H1 (cell line): ENCODE results near the gene NIPSNAP2. TPM values are rescaled to one million over a fixed set of nuclear protein-coding genes. Genes with fewer than 3 reads are reported as not detected.

Source experiments
- CTCF ChIA-PET: fragments of 300-600 bp; sonication (Branson Sonifier 250); formaldehyde crosslinking; loops from one replicate; lab custom pipeline; 2021; ENCODE audit not compliant: partially characterized antibody; lab: Charles Lee
- POLR2A ChIA-PET: fragments of 300-600 bp; sonication (Branson Sonifier 250); formaldehyde crosslinking; loops from one replicate; lab custom pipeline; 2021; ENCODE audit warnings: inconsistent platforms; ENCODE audit not compliant: partially characterized antibody; lab: Charles Lee
- DNase-seq, 2 experiments: peaks; one replicate each; pipeline versions ENCODE4 v3.0.0 to v3.0.0-alpha.2; 2010 to 2022; ENCODE audit warnings: low spot score in 2 of 2, low read depth in 1 of 2, mixed read lengths in 1 of 2
- FAIRE-seq: peaks from 2 replicates; lab custom pipeline; 2011; peaks lifted over from hg19 to GRCh38; lab: Jason Lieb, UNC
- H2AFZ ChIP-seq: 2 replicates; pipeline ENCODE4 v1.8.1; 2012; ENCODE audit warnings: low read length, inconsistent platforms
- H2AK5ac ChIP-seq: 2 replicates; pipeline ENCODE4 v1.6.1; 2013; ENCODE audit warnings: low read depth, low read length
- H2BK120ac ChIP-seq: replicated peaks from 2 replicates; pipeline ENCODE3; 2013; ENCODE audit warnings: low read depth, low read length, inconsistent platforms
- H2BK12ac ChIP-seq: 2 replicates; pipeline ENCODE4 v1.6.1; 2013; ENCODE audit warnings: low read depth, low read length
- H2BK15ac ChIP-seq: 2 replicates; pipeline ENCODE4 v1.6.1; 2013; ENCODE audit warnings: low read length
- H2BK20ac ChIP-seq: 2 replicates; pipeline ENCODE4 v1.6.1; 2013; ENCODE audit warnings: low read length
- H2BK5ac ChIP-seq: 2 replicates; pipeline ENCODE4 v1.6.1; 2013; ENCODE audit warnings: low read depth, low read length
- H3K14ac ChIP-seq: 2 replicates; pipeline ENCODE4 v1.6.1; 2013; ENCODE audit warnings: inconsistent platforms; ENCODE audit not compliant: insufficient read length
- H3K18ac ChIP-seq: 2 replicates; pipeline ENCODE4 v1.6.1; 2013; ENCODE audit warnings: low read length; ENCODE audit errors: extremely low read depth
- H3K23ac ChIP-seq: 2 replicates; pipeline ENCODE4 v1.6.1; 2013; ENCODE audit warnings: inconsistent platforms; ENCODE audit not compliant: insufficient read length
- H3K23me2 ChIP-seq: 2 replicates; pipeline ENCODE4 v1.6.1; 2013; ENCODE audit warnings: low read depth, low read length
- H3K27ac ChIP-seq: 2 replicates; pipeline ENCODE4 v1.6.1; 2011; ENCODE audit warnings: low read depth, low read length, inconsistent platforms
- H3K27me3 ChIP-seq, 4 experiments: replicated peaks in 1 of 4; 1 replicate in 1 of 4; 2 replicates in 3 of 4; pipeline versions ENCODE4 v1.6.1 to v1.8.1; 2011 to 2013; ENCODE audit warnings: low read length in 3 of 4, mild to moderate bottlenecking in 3 of 4, inconsistent platforms in 2 of 4, mixed read lengths in 2 of 4, moderate library complexity in 1 of 4; ENCODE audit not compliant: control insufficient read depth in 3 of 4, insufficient read depth in 3 of 4; ENCODE audit errors: extremely low read depth in 1 of 4
- H3K36me3 ChIP-seq, 4 experiments: 2 replicates each; pipeline versions ENCODE4 v1.6.1 to v1.8.1; 2011 to 2013; ENCODE audit warnings: mild to moderate bottlenecking in 4 of 4, low read length in 3 of 4, moderate library complexity in 2 of 4, control low read depth in 1 of 4, inconsistent platforms in 1 of 4; ENCODE audit not compliant: insufficient read depth in 4 of 4, control insufficient read depth in 2 of 4
- H3K4ac ChIP-seq: replicated peaks from 2 replicates; pipeline ENCODE3; 2013; ENCODE audit warnings: low read length, low read depth, mixed read lengths, inconsistent platforms; ENCODE audit not compliant: insufficient read length
- H3K4me1 ChIP-seq, 4 experiments: replicated peaks in 1 of 4; 1 replicate in 1 of 4; 2 replicates in 3 of 4; pipeline versions ENCODE4 v1.6.1 to v1.8.1; 2011 to 2013; ENCODE audit warnings: low read length in 3 of 4, inconsistent platforms in 2 of 4, mixed read lengths in 1 of 4; ENCODE audit not compliant: insufficient read depth in 4 of 4, control insufficient read depth in 3 of 4
- H3K4me2 ChIP-seq, 2 experiments: 2 replicates each; pipeline versions ENCODE4 v1.6.1 to v1.8.1; 2011 to 2013; ENCODE audit warnings: low read depth in 2 of 2, low read length in 2 of 2, control low read depth in 1 of 2, inconsistent platforms in 1 of 2, mild to moderate bottlenecking in 1 of 2; ENCODE audit not compliant: insufficient read depth in 1 of 2
- H3K4me3 ChIP-seq, 4 experiments: fragments of 200-600, 300-600 bp in 1 of 4; sonication (generic), shearing (Covaris generic), sonication (Bioruptor Twin) in 1 of 4; 2 replicates each; pipeline versions ENCODE4 v1.5.1 to v1.8.1; 2011 to 2016; ENCODE audit warnings: low read length in 4 of 4, low read depth in 3 of 4, control low read depth in 2 of 4, inconsistent platforms in 2 of 4, mild to moderate bottlenecking in 2 of 4, mixed read lengths in 1 of 4, moderate library complexity in 1 of 4; ENCODE audit not compliant: insufficient read depth in 2 of 4; ENCODE audit errors: extremely low read depth in 1 of 4
- H3K56ac ChIP-seq: replicated peaks from 2 replicates; pipeline ENCODE3; 2013; ENCODE audit warnings: low read depth, mild to moderate bottlenecking, mixed read lengths, low read length, inconsistent platforms; ENCODE audit not compliant: insufficient read length
- H3K79me1 ChIP-seq: 2 replicates; pipeline ENCODE4 v1.6.1; 2013; ENCODE audit warnings: low read depth, low read length, control low read depth
- H3K79me2 ChIP-seq, 2 experiments: 2 replicates each; pipeline versions ENCODE4 v1.6.1 to v1.8.1; 2012 to 2013; ENCODE audit warnings: low read length in 2 of 2, mild to moderate bottlenecking in 2 of 2, inconsistent platforms in 1 of 2; ENCODE audit not compliant: insufficient read depth in 2 of 2, control insufficient read depth in 1 of 2
- H3K9ac ChIP-seq, 4 experiments: replicated peaks in 1 of 4; 1 replicate in 1 of 4; 2 replicates in 3 of 4; pipeline versions ENCODE4 v1.6.1 to v1.8.1; 2011 to 2013; ENCODE audit warnings: low read depth in 3 of 4, low read length in 3 of 4, control low read depth in 2 of 4, mild to moderate bottlenecking in 2 of 4, moderate library complexity in 2 of 4, inconsistent platforms in 1 of 4; ENCODE audit errors: extremely low read depth in 1 of 4
- H3K9me3 ChIP-seq, 2 experiments: 2 replicates each; pipeline versions ENCODE4 v1.6.1 to v1.8.1; 2012 to 2013; ENCODE audit warnings: mild to moderate bottlenecking in 2 of 2, moderate library complexity in 2 of 2, control low read depth in 1 of 2, inconsistent platforms in 1 of 2, low read depth in 1 of 2, low read length in 1 of 2, mixed read lengths in 1 of 2; ENCODE audit not compliant: insufficient read depth in 2 of 2
- H4K20me1 ChIP-seq, 2 experiments: replicated peaks in 1 of 2; 2 replicates each; pipeline versions ENCODE3 to v1.8.1; 2011 to 2013; ENCODE audit warnings: inconsistent platforms in 2 of 2, low read length in 2 of 2, mild to moderate bottlenecking in 1 of 2; ENCODE audit not compliant: insufficient read depth in 2 of 2, control insufficient read depth in 1 of 2
- H4K5ac ChIP-seq: 2 replicates; pipeline ENCODE4 v1.6.1; 2013; ENCODE audit warnings: low read length, low read depth, mixed read lengths, inconsistent platforms; ENCODE audit not compliant: insufficient read length
- H4K8ac ChIP-seq: 2 replicates; pipeline ENCODE4 v1.8.0; 2013; ENCODE audit warnings: mild to moderate bottlenecking, moderate library complexity, low read length, inconsistent platforms; ENCODE audit not compliant: insufficient read depth; ENCODE audit errors: extremely low read depth
- H4K91ac ChIP-seq: replicated peaks from 2 replicates; pipeline ENCODE3; 2013; ENCODE audit warnings: low read length, mixed read lengths, inconsistent platforms; ENCODE audit not compliant: insufficient read length
- ASH2L ChIP-seq: fragments of 200-600, 300-600 bp; sonication (generic); IDR thresholded peaks from one replicate; pipeline ENCODE4 v1.7.1; 2017; ENCODE audit warnings: low read length
- BACH1 ChIP-seq: IDR thresholded peaks from 2 replicates; pipeline ENCODE4 v1.6.1; 2012; ENCODE audit warnings: low read length, improper control_type of control experiment
- BCL11A ChIP-seq, 2 experiments: IDR thresholded peaks; one replicate each; pipeline ENCODE4 v1.6.1; 2011; ENCODE audit warnings: low read depth in 2 of 2, low read length in 2 of 2, mild to moderate bottlenecking in 2 of 2
- GABPA ChIP-seq: IDR thresholded peaks from 2 replicates; pipeline ENCODE4 v1.6.1; 2011; ENCODE audit warnings: mild to moderate bottlenecking, low read length, moderate library complexity, borderline replicate concordance; ENCODE audit not compliant: insufficient read depth
- HDAC2 ChIP-seq, 2 experiments: fragments of 300-600 bp in 1 of 2; sonication (generic) in 1 of 2; IDR thresholded peaks; 2 replicates each; pipeline ENCODE4 v1.6.1; 2011 to 2012; ENCODE audit warnings: low read depth in 2 of 2, low read length in 2 of 2, mild to moderate bottlenecking in 2 of 2, moderate library complexity in 2 of 2, borderline replicate concordance in 1 of 2, inconsistent platforms in 1 of 2
- KDM1A ChIP-seq: fragments of 200-600, 300-600 bp; sonication (generic); IDR thresholded peaks from 2 replicates; pipeline ENCODE4 v1.7.1; 2016; ENCODE audit warnings: mild to moderate bottlenecking, low read length, borderline replicate concordance
- POU5F1 ChIP-seq: IDR thresholded peaks from 2 replicates; pipeline ENCODE4 v1.6.1; 2011; ENCODE audit warnings: low read depth, mild to moderate bottlenecking, low read length, moderate library complexity
- SRF ChIP-seq: IDR thresholded peaks from 2 replicates; pipeline ENCODE4 v1.6.1; 2011; ENCODE audit warnings: mild to moderate bottlenecking, low read depth, low read length, moderate library complexity
- TAF7 ChIP-seq: optimal IDR thresholded peaks from 2 replicates; pipeline ENCODE3; 2011; ENCODE audit warnings: low read depth, mild to moderate bottlenecking, inconsistent platforms, low read length, moderate library complexity, borderline replicate concordance
- TEAD4 ChIP-seq: IDR thresholded peaks from 2 replicates; pipeline ENCODE4 v1.6.1; 2012; ENCODE audit warnings: low read depth, low read length, inconsistent platforms, mixed read lengths
- WGBS, 2 experiments: shearing (Covaris generic) in 1 of 2; methylation state at CpG; one replicate each; pipeline versions ENCODE4 v1.1.6 to v1.1.7; 2013 to 2015; ENCODE audit warnings: low lambda C conversion rate in 2 of 2, mixed read lengths in 2 of 2, inconsistent platforms in 1 of 2, low coverage in 1 of 2, missing lambda C conversion rate in 1 of 2; ENCODE audit not compliant: insufficient replicate concordance in 2 of 2, insufficient coverage in 1 of 2, insufficient read length in 1 of 2; ENCODE audit errors: extremely low coverage in 1 of 2, missing lambda C conversion rate in 1 of 2; 5-methylcytosine and 5-hydroxymethylcytosine counted together
- polyA plus RNA-seq, 7 experiments: library from polyadenylated mRNA; depleted of rRNA in 3 of 7; stranded (reverse) in 5 of 7; unstranded in 2 of 7; fragments of >200 nt in 5 of 7; fragments of 200-250 nt in 2 of 7; gene quantifications; 1 replicate in 5 of 7; 2 replicates in 1 of 7; 4 replicates in 1 of 7; pipeline versions ENCODE4 v1.2.1 to v1.2.3, GENCODE V29; 2011 to 2013; ENCODE audit warnings: missing spikeins in 2 of 7, mixed read lengths in 2 of 7
- total RNA-seq: library from RNA; stranded (reverse); fragmentation: NEBNext Ultra II Directional; extraction: Animal tissue kit (Norgen Biotek cat#: 25700); gene quantifications from 2 replicates; pipeline ENCODE4 v1.2.1, GENCODE V29; 2021
- TF ChIP-seq, protein P1 (sequence below): IDR thresholded peaks from 2 replicates; pipeline ENCODE4 v1.6.1; 2012; ENCODE audit warnings: low read length, inconsistent platforms

The NIPSNAP2 gene
- total and polyA plus RNA-seq, 2 of the 8 experiments (the other 6 are each of a cell fraction or from before 2014, with no cell fraction given), result 31.1 to 45.2 TPM

GRCh38 chr7:56046721-56047445, 82.5 kb downstream of the NIPSNAP2 start:
- Histone ChIP-seq H3K4me2 (no peak overlapping the region), H2BK120ac (no peak overlapping the region), H2BK5ac (no peak overlapping the region), H2BK20ac (no peak overlapping the region), H4K8ac (no peak overlapping the region), H2BK15ac (no peak overlapping the region), H3K4me1 (peaks cover 0 to 4% (median 1%) of the 10 kb centered on the region in 4 experiments; a peak in 5 of 7 replicates), H3K79me1 (no peaks in the 10 kb centered on the region), H3K9ac (no peak overlapping the region), H3K27ac (no peak overlapping the region), H3K4me3 (no peak overlapping the region), H3K56ac (no peak overlapping the region), H3K23ac (no peak overlapping the region), H3K18ac (no peak overlapping the region), H3K23me2 (no peaks in the 10 kb centered on the region), H2AFZ (no peak overlapping the region), H3K4ac (no peak overlapping the region), H3K36me3 (peaks cover 0 to 5% (median 0%) of the 10 kb centered on the region in 4 experiments; a peak in 2 of 8 replicates), H3K79me2 (peaks cover under 1 to 21% of the 10 kb centered on the region in 2 experiments; a peak in 3 of 4 replicates), H3K9me3 (no peaks in the 10 kb centered on the region), H2BK12ac (no peak overlapping the region), H2AK5ac (no peak overlapping the region), H3K14ac (no peak overlapping the region), H4K91ac (no peak overlapping the region), H4K5ac (no peak overlapping the region), H3K27me3 (no peaks in the 10 kb centered on the region), H4K20me1 (no peaks in the 10 kb centered on the region)
- no peak for DNase-seq
- 96% methylated on average over 5 of the region's 5 CpGs; no CpG with 5 or more reads in 1 of the 2 experiments for WGBS, 2 experiments
- POLR2A ChIA-PET, result interaction anchor here (0.7 to 44.4 kb wide), 3 partner anchors 11 to 23 kb away, joined by 4 to 869 read pairs (median 5); partner anchors contain the start of gene SUMF2
- CTCF ChIA-PET, result no interaction called here
- FAIRE-seq, result no peak
- no peak for TF ChIP-seq ASH2L
- TF ChIP-seq POU5F1, result no peak
- no peak for TF ChIP-seq BCL11A (IDR thresholded peaks at IDR 0.05; ENCODE audit: low read depth in 2 of 2, low read length in 2 of 2)
- no peak for TF ChIP-seq TEAD4
- TF ChIP-seq SRF, result no peak
- TF ChIP-seq BACH1, result no peak
- TF ChIP-seq, protein P1, sequence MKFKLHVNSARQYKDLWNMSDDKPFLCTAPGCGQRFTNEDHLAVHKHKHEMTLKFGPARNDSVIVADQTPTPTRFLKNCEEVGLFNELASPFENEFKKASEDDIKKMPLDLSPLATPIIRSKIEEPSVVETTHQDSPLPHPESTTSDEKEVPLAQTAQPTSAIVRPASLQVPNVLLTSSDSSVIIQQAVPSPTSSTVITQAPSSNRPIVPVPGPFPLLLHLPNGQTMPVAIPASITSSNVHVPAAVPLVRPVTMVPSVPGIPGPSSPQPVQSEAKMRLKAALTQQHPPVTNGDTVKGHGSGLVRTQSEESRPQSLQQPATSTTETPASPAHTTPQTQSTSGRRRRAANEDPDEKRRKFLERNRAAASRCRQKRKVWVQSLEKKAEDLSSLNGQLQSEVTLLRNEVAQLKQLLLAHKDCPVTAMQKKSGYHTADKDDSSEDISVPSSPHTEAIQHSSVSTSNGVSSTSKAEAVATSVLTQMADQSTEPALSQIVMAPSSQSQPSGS, result no peak
- no peak for TF ChIP-seq TAF7
- TF ChIP-seq GABPA, result no peak
- no peak for TF ChIP-seq HDAC2 (IDR thresholded peaks at IDR 0.05; ENCODE audit: borderline replicate concordance in 1 of 2, low read depth in 2 of 2, low read length in 2 of 2)
- TF ChIP-seq KDM1A, result no peak
